ENCODE measurements around the gene PSEN1.

- TF ChIP-seq, protein P1, sequence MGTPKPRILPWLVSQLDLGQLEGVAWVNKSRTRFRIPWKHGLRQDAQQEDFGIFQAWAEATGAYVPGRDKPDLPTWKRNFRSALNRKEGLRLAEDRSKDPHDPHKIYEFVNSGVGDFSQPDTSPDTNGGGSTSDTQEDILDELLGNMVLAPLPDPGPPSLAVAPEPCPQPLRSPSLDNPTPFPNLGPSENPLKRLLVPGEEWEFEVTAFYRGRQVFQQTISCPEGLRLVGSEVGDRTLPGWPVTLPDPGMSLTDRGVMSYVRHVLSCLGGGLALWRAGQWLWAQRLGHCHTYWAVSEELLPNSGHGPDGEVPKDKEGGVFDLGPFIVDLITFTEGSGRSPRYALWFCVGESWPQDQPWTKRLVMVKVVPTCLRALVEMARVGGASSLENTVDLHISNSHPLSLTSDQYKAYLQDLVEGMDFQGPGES (IDR thresholded peaks at IDR 0.05), result no peak
- no peak for TF ChIP-seq CTCF (IDR thresholded peaks at IDR 0.05 in 2 of 3, conservative IDR thresholded peaks at IDR 0.05 in 1 of 3; ENCODE audit: control insufficient read depth in 2 of 3, extremely low read depth in 1 of 3, insufficient read depth in 1 of 3, low read depth in 3 of 3, low read length in 3 of 3)
- TF ChIP-seq IRF4 (IDR thresholded peaks at IDR 0.05; ENCODE audit: low read depth, low read length), result no peak
- TF ChIP-seq CBFB (IDR thresholded peaks at IDR 0.05; ENCODE audit: low read depth), result no peak
- no peak for TF ChIP-seq SP1 (IDR thresholded peaks at IDR 0.05; ENCODE audit: low read depth, low read length)
- no peak for TF ChIP-seq FOXK2 (IDR thresholded peaks at IDR 0.05)
- TF ChIP-seq USF1 (IDR thresholded peaks at IDR 0.05; ENCODE audit: borderline replicate concordance, extremely low read length, insufficient read depth, low read depth, low read length), result no peak
- TF ChIP-seq PAX8 (IDR thresholded peaks at IDR 0.05), result no peak
These were observed 30.1 kb downstream of the PSEN1 start for GRCh38 chr14:73166399-73166798.

Measured in GM12878 (cell line).